Heart left ventricle (tissue), 16 donors: Measurements from ENCODE around the gene CPNE7. TPM values are rescaled to one million over a fixed set of nuclear protein-coding genes. Genes with fewer than 3 reads are reported as not detected.

Experiments used
- ATAC-seq, 4 donors: fragments of 200-7000 bp; cut with Tn5 transposase; one replicate each; pipeline ENCODE4 v1.9.1; 2020 to 2022; ENCODE audit warnings: moderate library complexity in 4 of 4, mild to moderate bottlenecking in 3 of 4, moderate number of reproducible peaks in 1 of 4
- DNase-seq, 5 donors: peaks; one replicate each; pipeline ENCODE4 v3.0.0-alpha.2; 2020
- H3K27ac ChIP-seq, 12 donors: fragments of 200-600 bp; sonication (generic) in 4 of 12; one replicate each; pipeline versions ENCODE4 v1.5.0 to v1.8.0; 2016 to 2022; ENCODE audit warnings: mild to moderate bottlenecking in 2 of 12
- H3K27me3 ChIP-seq, 9 donors: fragments of 200-600 bp; sonication (generic) in 2 of 9; one replicate each; pipeline versions ENCODE4 v1.5.1 to v1.8.0; 2016 to 2022; ENCODE audit warnings: mild to moderate bottlenecking in 3 of 9
- H3K36me3 ChIP-seq, 9 donors: fragments of 200-600 bp; sonication (generic) in 2 of 9; one replicate each; pipeline versions ENCODE4 v1.5.0 to v1.8.0; 2018 to 2022; ENCODE audit warnings: mild to moderate bottlenecking in 2 of 9
- H3K4me1 ChIP-seq, 12 donors: fragments of 200-600 bp; sonication (generic) in 4 of 12; one replicate each; pipeline versions ENCODE4 v1.5.0 to v1.8.0; 2016 to 2022; ENCODE audit warnings: mild to moderate bottlenecking in 3 of 12
- H3K4me3 ChIP-seq, 12 donors: fragments of 200-600 bp; sonication (generic) in 4 of 12; one replicate each; pipeline versions ENCODE4 v1.5.0 to v1.8.0; 2017 to 2022; ENCODE audit warnings: mild to moderate bottlenecking in 9 of 12, moderate library complexity in 4 of 12
- H3K9me3 ChIP-seq, 12 donors: fragments of 200-600 bp; sonication (generic) in 4 of 12; one replicate each; pipeline versions ENCODE4 v1.5.0 to v1.8.0; 2016 to 2022; ENCODE audit warnings: mild to moderate bottlenecking in 1 of 12
- POLR2A ChIP-seq, 2 donors: fragments of 450-650 bp; IDR thresholded peaks; one replicate each; pipeline ENCODE4 v1.6.1; 2017; ENCODE audit warnings: antibody characterized with exemption in 2 of 2, mild to moderate bottlenecking in 2 of 2, moderate library complexity in 2 of 2
- WGBS, 4 donors: extraction: QIAGEN DNeasy Blood & Tissue Kit in 2 of 4; methylation state at CpG; one replicate each; pipeline versions ENCODE4 v1.1.5 to v1.1.7; 2013 to 2018; 5-methylcytosine and 5-hydroxymethylcytosine counted together
- intact Hi-C, 10 donors: fragments of 100-400 bp; cut with DNase I; formaldehyde crosslinking; loops; one replicate each; pipeline versions ENCODE4 v1.11.1 to v1.14.2; 2022
- polyA plus RNA-seq, 2 donors: library from polyadenylated mRNA; stranded (reverse); fragments of 200-250 nt; gene quantifications; one replicate each; pipeline ENCODE4 v1.2.3, GENCODE V29; 2013
- total RNA-seq, 9 donors: library from RNA; depleted of rRNA in 2 of 9; stranded (reverse); fragments of >200 nt in 2 of 9; fragmentation: NEBNext Ultra II Directional in 3 of 9; extraction: Animal tissue kit (Norgen Biotek cat#: 25700) in 3 of 9; gene quantifications; one replicate each; pipeline versions ENCODE4 v1.1.0 to v1.2.4, GENCODE V29; 2016 to 2023
- TF ChIP-seq, protein P1 (sequence below), 12 donors: fragments of 200-600 bp; sonication (generic) in 4 of 12; IDR thresholded peaks; one replicate each; pipeline versions ENCODE4 v1.5.0 to v1.8.0; 2018 to 2022; ENCODE audit warnings: antibody characterized with exemption in 12 of 12, mild to moderate bottlenecking in 5 of 12
- donor health status: ischemic (EF 13 %, LVEDD 7.1; RV severe dilation, severe dysfunction).
- donor health status: healthy with polysubstance abuse.
- donor health status: DM: no; HTN: yes; CAD: no.
- donor health status: DM: no; HTN: no; CAD: no.
- donor health status: ischemic (EF 25% LVEDD 6.9; RV normal size, moderate dysfunction).
- donor health status: ischemic (EF 25% LVEDD 5.7; RV mildly dilated, moderate dysfunction).
- donor health status: healthy.
- donor health status: DM: yes; HTN: yes; CAD: no.
- donor health status: ischemic (EF 35%, LVEDD 5.7; RV mildly dilated, moderate dysfunction).
- donor health status: nonischemic (EF 11% LVEDD 7.7; RV severe dilation, severe dysfunction).
- donor health status: DM: yes; HTN: yes; CAD: no.
- donor health status: PGD.
- donor health status: ischemic (EF 29% LVEDD 5.4; RV normal size, mild dysfunction).
- donor health status: nonischemic (EF 23%, LVEDD 6.1; RV moderate dilation, normal function).

Gene CPNE7
- total and polyA plus RNA-seq, 11 donors: 0.20 to 0.50 TPM; not detected in 9

DNA sequence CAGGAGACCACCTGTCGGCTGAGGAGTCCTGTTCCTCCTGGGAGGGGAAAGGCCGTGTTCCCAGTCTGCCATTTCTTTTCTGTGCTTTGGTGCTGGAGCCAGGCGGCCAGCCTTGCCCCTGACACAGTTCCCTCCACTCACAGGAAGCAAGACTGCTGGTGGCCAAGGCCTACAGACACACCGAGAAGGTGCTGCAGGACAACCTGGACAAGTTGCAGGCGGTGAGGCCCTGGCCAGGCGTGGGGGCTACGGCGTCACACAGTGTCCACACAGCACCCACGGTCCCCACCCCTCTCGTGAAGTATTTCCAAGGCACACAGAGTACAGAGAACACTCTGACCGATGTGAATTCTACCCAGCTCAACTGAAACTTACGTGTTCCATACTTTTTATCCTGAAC is 21.2 kb upstream of the CPNE7 start:
- ATAC-seq (no peak), DNase-seq (no peak)
- H3K27ac ChIP-seq: no peak overlapping the region
- H3K9me3 ChIP-seq: no peaks in the 10 kb centered on the region
- H3K4me3 ChIP-seq: no peak overlapping the region
- H3K27me3 ChIP-seq: no peaks in the 10 kb centered on the region
- intact Hi-C loops: loop anchor here in 1 of 10 donors (5.0 kb wide), 1 partner anchor 222 kb away; no protein-coding TSS in a partner anchor
- peaks cover 0 to 14% (median 2%) of the 10 kb centered on the region in 12 donors for H3K4me1 ChIP-seq
- WGBS, 4 donors: 90 to 96% (median 93%) methylated on average over 11 to 12 of the region's 12 CpGs
- no peak for TF ChIP-seq POLR2A (IDR thresholded peaks at IDR 0.05)
- TF ChIP-seq, protein P1, sequence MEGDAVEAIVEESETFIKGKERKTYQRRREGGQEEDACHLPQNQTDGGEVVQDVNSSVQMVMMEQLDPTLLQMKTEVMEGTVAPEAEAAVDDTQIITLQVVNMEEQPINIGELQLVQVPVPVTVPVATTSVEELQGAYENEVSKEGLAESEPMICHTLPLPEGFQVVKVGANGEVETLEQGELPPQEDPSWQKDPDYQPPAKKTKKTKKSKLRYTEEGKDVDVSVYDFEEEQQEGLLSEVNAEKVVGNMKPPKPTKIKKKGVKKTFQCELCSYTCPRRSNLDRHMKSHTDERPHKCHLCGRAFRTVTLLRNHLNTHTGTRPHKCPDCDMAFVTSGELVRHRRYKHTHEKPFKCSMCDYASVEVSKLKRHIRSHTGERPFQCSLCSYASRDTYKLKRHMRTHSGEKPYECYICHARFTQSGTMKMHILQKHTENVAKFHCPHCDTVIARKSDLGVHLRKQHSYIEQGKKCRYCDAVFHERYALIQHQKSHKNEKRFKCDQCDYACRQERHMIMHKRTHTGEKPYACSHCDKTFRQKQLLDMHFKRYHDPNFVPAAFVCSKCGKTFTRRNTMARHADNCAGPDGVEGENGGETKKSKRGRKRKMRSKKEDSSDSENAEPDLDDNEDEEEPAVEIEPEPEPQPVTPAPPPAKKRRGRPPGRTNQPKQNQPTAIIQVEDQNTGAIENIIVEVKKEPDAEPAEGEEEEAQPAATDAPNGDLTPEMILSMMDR (IDR thresholded peaks at IDR 0.05): no peak
- H3K36me3 ChIP-seq: peaks cover 0 to 83% (median 76%) of the 10 kb centered on the region in 9 donors

DNA sequence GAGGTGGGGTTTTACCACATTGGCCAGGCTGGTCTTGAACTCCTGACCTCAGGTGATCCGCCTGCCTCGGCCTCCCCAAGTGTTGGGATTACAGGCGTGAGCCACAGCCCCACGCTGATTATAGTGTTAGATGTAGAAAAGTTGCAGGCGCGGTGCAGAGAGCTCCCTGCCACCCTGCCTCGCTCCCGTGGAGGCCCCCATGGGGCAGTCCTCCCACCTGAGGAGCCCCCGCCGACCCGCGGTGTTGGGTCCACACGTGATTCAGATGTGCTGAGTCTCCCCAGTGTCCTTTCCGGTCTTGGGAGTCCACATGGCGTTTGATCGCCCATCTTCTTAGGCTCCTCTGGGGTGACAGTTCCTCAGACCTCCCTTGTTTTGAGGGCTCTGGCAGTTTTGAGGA is 20.3 kb upstream of the CPNE7 start:
- 93 to 98% (median 94%) methylated on average over 15 to 16 of the region's 16 CpGs for WGBS, 4 donors

DNA sequence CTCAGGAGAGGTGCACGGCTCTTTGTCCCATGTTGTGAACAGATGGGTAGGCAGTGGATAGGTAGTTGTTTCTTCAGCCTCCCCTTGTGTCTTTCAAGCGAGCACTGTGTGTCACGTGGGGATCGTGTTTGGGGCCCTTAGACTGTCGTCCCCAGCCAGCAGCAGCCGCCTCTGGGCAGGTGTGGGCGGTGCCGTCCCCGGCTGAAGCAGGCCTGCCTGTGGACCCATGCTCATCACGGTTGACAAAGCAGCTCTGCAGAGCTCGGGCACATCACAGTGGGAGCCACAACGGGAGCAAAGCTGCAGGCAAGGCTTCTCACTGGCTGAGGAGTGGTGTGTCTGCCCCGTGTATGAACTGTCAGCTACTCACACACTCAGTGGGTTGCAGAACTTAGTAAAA is 19.8 kb upstream of the CPNE7 start:
- Histone ChIP-seq H3K36me3 (peaks cover 0 to 71% (median 63%) of the 10 kb centered on the region in 9 donors), H3K27me3 (no peaks in the 10 kb centered on the region), H3K4me3 (no peak overlapping the region), H3K9me3 (no peaks in the 10 kb centered on the region), H3K27ac (no peak overlapping the region), H3K4me1 (peaks cover 0 to 20% (median 6%) of the 10 kb centered on the region in 12 donors)
- intact Hi-C loops: loop anchor here in 6 of 10 donors (2.0 to 5.0 kb wide), 4 partner anchors 33 to 225 kb away; partner anchors contain the start of gene SPATA2L (in 1 of the 6)
- ATAC-seq (no peak), DNase-seq (no peak)
- TF ChIP-seq, protein P1 (IDR thresholded peaks at IDR 0.05): no peak
- TF ChIP-seq POLR2A (IDR thresholded peaks at IDR 0.05): no peak
- 88 to 90% (median 88%) methylated on average over 3 to 13 of the region's 13 CpGs for WGBS, 4 donors

More for the DNA sequence above, 20.3 kb upstream of the CPNE7 start:
- no peak for DNase-seq
- TF ChIP-seq POLR2A (IDR thresholded peaks at IDR 0.05): no peak
- TF ChIP-seq, protein P1 (IDR thresholded peaks at IDR 0.05): no peak
- intact Hi-C loops: loop anchor here in 6 of 10 donors (5.0 kb wide), 3 partner anchors 33 to 223 kb away; partner anchors contain the start of gene SPATA2L (in 1 of the 6)
- Histone ChIP-seq H3K27ac (no peak overlapping the region), H3K9me3 (no peaks in the 10 kb centered on the region), H3K4me1 (peaks cover 0 to 20% (median 6%) of the 10 kb centered on the region in 12 donors), H3K36me3 (peaks cover 0 to 76% (median 68%) of the 10 kb centered on the region in 9 donors), H3K4me3 (no peak overlapping the region), H3K27me3 (no peaks in the 10 kb centered on the region)
- no peak for ATAC-seq

DNA sequence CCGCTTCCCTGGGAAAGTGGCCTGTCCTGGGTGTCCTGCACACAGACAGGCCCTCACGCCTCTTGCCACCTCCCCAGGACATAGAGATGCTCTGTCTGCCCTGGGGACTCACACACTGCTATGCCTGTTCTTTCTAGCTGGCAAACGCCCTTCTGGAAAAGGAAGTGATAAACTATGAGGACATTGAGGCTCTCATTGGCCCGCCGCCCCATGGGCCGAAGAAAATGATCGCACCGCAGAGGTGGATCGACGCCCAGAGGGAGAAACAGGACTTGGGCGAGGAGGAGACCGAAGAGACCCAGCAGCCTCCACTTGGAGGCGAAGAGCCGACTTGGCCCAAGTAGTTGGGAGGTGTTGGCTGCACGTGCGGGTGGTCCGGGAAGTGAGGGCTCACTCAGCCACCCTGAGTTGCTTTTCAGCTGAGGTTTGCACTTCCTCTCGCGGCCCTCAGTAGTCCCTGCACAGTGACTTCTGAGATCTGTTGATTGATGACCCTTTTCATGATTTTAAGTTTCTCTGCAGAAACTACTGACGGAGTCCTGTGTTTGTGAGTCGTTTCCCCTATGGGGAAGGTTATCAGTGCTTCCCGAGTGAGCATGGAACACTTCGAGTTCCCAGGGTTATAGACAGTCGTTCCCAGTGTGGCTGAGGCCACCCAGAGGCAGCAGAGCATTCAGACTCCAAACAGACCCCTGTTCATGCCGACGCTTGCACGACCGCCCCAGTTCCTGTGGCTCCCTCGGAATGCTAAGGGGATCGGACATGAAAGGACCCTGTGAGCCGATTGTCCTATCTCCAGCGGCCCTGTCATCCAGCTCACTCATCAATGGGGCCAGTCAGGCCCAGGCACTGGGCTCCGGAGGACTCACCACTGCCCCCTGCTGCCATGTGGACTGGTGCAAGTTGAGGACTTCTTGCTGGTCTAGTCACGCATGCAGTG is 18.5 kb upstream of the CPNE7 start:
- ATAC-seq: peak in 3 of 4 donors; percentile 38 to 44 (median 44)
- no peak for TF ChIP-seq POLR2A (IDR thresholded peaks at IDR 0.05)
- TF ChIP-seq, protein P1 (IDR thresholded peaks at IDR 0.05): peak; percentile 67 to 87 (median 80)
- Histone ChIP-seq H3K36me3 (peaks cover 0 to 67% (median 60%) of the 10 kb centered on the region in 9 donors), H3K4me3 (no peak overlapping the region), H3K27me3 (no peaks in the 10 kb centered on the region), H3K4me1 (peaks cover 8 to 29% (median 16%) of the 10 kb centered on the region in 12 donors), H3K9me3 (no peaks in the 10 kb centered on the region), H3K27ac (peak overlapping the region in 1 of 12 donors; percentile 27)
- DNase-seq: peak; percentile 69 to 90 (median 82)
- 59 to 67% (median 63%) methylated on average over 34 of the region's 34 CpGs for WGBS, 4 donors
- intact Hi-C loops: loop anchor here in 6 of 10 donors (2.0 to 5.0 kb wide), 4 partner anchors 35 to 226 kb away; partner anchors contain the start of gene SPATA2L (in 1 of the 6)
